ENCODE results near the gene STIL.

STIL gene

DNA sequence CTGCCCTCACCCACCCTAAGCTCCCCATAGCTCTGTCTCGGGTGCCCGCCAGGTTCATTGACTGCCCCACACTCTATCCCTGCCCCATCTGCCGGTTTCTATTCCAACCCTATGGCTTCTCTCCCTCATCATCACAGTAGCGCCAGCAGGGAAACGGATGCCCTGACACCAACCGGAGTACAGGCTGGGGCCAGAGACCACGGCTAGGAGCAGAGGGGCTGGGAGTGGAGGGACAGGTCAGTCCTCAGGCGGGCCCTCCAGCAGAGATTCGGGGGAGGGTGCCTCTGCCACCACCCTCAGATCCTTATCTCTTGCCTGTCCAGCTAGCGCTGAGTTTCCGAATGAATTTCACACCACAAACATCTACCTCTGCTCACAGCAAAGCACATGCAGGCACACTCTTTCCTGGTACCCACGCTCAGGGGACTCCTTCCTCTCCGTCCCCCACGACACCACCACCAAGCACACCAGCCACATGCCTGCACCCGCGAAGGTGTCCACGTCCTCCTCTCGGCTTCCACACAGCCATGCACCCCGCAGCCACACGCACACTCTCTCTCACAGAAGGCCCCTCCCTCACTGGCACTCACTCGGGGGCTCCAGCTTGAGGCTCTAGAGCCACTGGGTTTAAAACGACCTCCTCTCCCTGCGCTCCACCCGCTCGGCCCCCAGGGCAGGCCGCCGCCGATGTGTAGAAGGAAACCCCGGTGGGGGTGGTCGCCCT, 89.1 kb downstream of the STIL start:
- Histone ChIP-seq H2AFZ (ENCODE audit: low read length) (no peak overlapping the region), H3K4me2 (ENCODE audit: low read length) (no peak overlapping the region), H3K36me3 (ENCODE audit: insufficient read depth, low read length) (no peaks in the 10 kb centered on the region), H4K20me1 (ENCODE audit: insufficient read depth, low read length) (no peaks in the 10 kb centered on the region), H3F3A (ENCODE audit: insufficient read depth, low read length) (no peaks in the 10 kb centered on the region), H3K9me3 (ENCODE audit: low read length) (no peaks in the 10 kb centered on the region), H3K27me3 (ENCODE audit: insufficient read depth, low read length) (no peaks in the 10 kb centered on the region; the same call in 1 of the 2 replicates), H3K79me2 (ENCODE audit: insufficient read depth, low read length) (no peaks in the 10 kb centered on the region), H3K9ac (ENCODE audit: low read length) (no peak overlapping the region), H3K9me2 (ENCODE audit: low read depth, low read length) (no peaks in the 10 kb centered on the region), H3K4me3 (ENCODE audit: low read depth, low read length, poor library complexity, severe bottlenecking) (no peak overlapping the region), H3K4me1 (ENCODE audit: insufficient read depth, low read length, severe bottlenecking) (no peaks in the 10 kb centered on the region), H3K27ac (ENCODE audit: low read depth, low read length, poor library complexity, severe bottlenecking) (no peak overlapping the region)
- no peak for TF ChIP-seq EZH2 (IDR thresholded peaks at IDR 0.05; ENCODE audit: borderline replicate concordance, low read length)
- TF ChIP-seq, protein P1, sequence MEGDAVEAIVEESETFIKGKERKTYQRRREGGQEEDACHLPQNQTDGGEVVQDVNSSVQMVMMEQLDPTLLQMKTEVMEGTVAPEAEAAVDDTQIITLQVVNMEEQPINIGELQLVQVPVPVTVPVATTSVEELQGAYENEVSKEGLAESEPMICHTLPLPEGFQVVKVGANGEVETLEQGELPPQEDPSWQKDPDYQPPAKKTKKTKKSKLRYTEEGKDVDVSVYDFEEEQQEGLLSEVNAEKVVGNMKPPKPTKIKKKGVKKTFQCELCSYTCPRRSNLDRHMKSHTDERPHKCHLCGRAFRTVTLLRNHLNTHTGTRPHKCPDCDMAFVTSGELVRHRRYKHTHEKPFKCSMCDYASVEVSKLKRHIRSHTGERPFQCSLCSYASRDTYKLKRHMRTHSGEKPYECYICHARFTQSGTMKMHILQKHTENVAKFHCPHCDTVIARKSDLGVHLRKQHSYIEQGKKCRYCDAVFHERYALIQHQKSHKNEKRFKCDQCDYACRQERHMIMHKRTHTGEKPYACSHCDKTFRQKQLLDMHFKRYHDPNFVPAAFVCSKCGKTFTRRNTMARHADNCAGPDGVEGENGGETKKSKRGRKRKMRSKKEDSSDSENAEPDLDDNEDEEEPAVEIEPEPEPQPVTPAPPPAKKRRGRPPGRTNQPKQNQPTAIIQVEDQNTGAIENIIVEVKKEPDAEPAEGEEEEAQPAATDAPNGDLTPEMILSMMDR (IDR thresholded peaks at IDR 0.05; ENCODE audit: low read length) = no peak

DNA sequence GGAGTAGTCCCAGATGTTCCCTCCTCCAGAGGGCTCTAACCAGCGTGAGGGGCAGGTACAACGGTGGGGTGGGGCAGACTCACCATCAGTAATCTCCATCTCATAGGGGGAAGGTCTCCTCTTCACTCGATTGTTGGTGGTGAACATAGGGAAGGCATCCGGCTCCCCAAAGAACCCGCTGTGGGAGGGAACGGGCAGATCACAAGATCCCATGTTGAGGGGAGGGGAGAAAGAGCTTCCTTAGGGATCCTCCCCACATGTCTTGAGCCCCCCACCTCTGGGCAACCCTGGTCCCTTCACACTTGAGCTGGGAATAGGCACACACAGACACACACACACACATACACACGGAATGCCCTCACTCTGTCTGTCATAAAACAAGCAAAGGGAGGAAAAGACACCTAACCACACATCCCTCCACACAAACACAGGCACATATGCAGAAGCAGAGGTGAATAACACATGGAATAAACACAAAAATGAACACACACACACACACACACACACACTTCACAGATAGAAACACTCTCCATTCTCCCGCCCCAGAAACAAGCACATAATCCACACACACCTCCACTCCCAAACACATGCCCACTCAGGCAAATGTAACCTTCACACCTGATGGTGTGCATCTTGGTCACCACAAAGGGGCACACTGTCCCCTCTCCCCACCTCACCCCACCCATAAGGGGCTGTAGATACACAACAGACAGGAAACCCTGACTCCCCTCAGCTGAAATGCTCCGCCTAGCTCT, 89.8 kb downstream of the STIL start:
- no peaks in the 10 kb centered on the region for H3K9me2 ChIP-seq (ENCODE audit: low read depth, low read length)
- TF ChIP-seq, protein P1 (IDR thresholded peaks at IDR 0.05; ENCODE audit: low read length) = no peak
- TF ChIP-seq EZH2 (IDR thresholded peaks at IDR 0.05; ENCODE audit: borderline replicate concordance, low read length) = no peak
- H2AFZ ChIP-seq (ENCODE audit: low read length) = no peak overlapping the region
- no peak overlapping the region for H3K4me2 ChIP-seq (ENCODE audit: low read length)
- H3K27me3 ChIP-seq (ENCODE audit: insufficient read depth, low read length) = no peaks in the 10 kb centered on the region; the same call in 1 of the 2 replicates
- H3K4me1 ChIP-seq (ENCODE audit: insufficient read depth, low read length, severe bottlenecking) = no peaks in the 10 kb centered on the region
- no peaks in the 10 kb centered on the region for H3K9me3 ChIP-seq (ENCODE audit: low read length)
- no peaks in the 10 kb centered on the region for H4K20me1 ChIP-seq (ENCODE audit: insufficient read depth, low read length)
- H3K79me2 ChIP-seq (ENCODE audit: insufficient read depth, low read length) = no peaks in the 10 kb centered on the region
- no peak overlapping the region for H3K27ac ChIP-seq (ENCODE audit: low read depth, low read length, poor library complexity, severe bottlenecking)
- H3K36me3 ChIP-seq (ENCODE audit: insufficient read depth, low read length) = no peaks in the 10 kb centered on the region
- no peaks in the 10 kb centered on the region for H3F3A ChIP-seq (ENCODE audit: insufficient read depth, low read length)
- H3K4me3 ChIP-seq (ENCODE audit: low read depth, low read length, poor library complexity, severe bottlenecking) = no peak overlapping the region
- no peak overlapping the region for H3K9ac ChIP-seq (ENCODE audit: low read length)

DNA sequence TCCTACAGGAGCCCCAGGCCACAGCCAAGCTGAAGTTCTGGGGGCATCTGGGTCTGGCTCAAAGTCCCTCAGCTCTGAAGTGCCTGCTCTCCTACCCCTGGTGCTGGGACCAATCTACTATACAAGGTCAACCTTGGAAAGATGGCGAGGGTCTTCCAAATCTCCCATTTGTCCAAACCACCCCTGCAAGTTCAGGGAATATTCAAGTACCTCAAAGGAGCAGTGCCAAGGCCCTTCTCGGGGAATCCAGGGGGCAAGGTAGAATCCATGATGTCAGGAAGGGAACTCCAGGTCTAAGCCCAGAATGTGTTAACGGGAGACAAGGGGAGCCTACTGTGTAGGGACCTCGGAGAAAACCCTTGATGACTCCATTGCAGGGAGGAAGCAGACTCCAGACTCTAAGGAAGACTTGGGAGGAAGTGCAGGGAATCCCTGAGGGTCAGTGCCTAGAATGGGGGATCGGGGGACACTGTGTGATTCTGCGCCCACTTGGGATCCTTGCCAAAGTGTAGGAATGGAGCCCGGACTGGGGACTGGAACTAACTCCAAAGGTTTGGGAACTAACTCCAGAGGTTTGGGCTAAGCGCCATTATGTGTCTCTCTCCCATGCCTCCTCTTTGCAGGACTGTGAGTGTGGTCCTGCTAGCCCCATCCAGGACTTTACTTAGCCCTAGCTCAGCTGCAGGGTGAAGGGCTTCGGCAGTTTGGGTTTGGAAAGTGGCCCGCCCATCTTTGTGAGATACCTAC, 90.6 kb downstream of the STIL start:
- Histone ChIP-seq H3K4me3 (ENCODE audit: low read depth, low read length, poor library complexity, severe bottlenecking) (no peak overlapping the region), H2AFZ (ENCODE audit: low read length) (no peak overlapping the region), H3K9me3 (ENCODE audit: low read length) (no peaks in the 10 kb centered on the region), H4K20me1 (ENCODE audit: insufficient read depth, low read length) (no peaks in the 10 kb centered on the region), H3F3A (ENCODE audit: insufficient read depth, low read length) (no peaks in the 10 kb centered on the region), H3K36me3 (ENCODE audit: insufficient read depth, low read length) (no peaks in the 10 kb centered on the region), H3K4me1 (ENCODE audit: insufficient read depth, low read length, severe bottlenecking) (no peaks in the 10 kb centered on the region), H3K27ac (ENCODE audit: low read depth, low read length, poor library complexity, severe bottlenecking) (no peak overlapping the region), H3K27me3 (ENCODE audit: insufficient read depth, low read length) (no peaks in the 10 kb centered on the region), H3K4me2 (ENCODE audit: low read length) (no peak overlapping the region), H3K79me2 (ENCODE audit: insufficient read depth, low read length) (no peaks in the 10 kb centered on the region), H3K9ac (ENCODE audit: low read length) (no peak overlapping the region), H3K9me2 (ENCODE audit: low read depth, low read length) (no peaks in the 10 kb centered on the region)
- TF ChIP-seq EZH2 (IDR thresholded peaks at IDR 0.05; ENCODE audit: borderline replicate concordance, low read length) = no peak
- TF ChIP-seq, protein P1 (IDR thresholded peaks at IDR 0.05; ENCODE audit: low read length) = no peak

Measured in OCI-LY1 (cell line).